CD4-positive, alpha-beta T cell treated with Interleukin-17A for 1 hour (primary cell): ENCODE data around the gene IWS1.
"Not testable (repeated sequence)": the region's sequence is repeated elsewhere in the genome, so short reads cannot be mapped to it uniquely, and the experiment has no call there.

ENCODE experiments used
- DNase-seq: peaks from one replicate; pipeline ENCODE4 v3.0.0-alpha.2; 2020

Gene IWS1

DNA sequence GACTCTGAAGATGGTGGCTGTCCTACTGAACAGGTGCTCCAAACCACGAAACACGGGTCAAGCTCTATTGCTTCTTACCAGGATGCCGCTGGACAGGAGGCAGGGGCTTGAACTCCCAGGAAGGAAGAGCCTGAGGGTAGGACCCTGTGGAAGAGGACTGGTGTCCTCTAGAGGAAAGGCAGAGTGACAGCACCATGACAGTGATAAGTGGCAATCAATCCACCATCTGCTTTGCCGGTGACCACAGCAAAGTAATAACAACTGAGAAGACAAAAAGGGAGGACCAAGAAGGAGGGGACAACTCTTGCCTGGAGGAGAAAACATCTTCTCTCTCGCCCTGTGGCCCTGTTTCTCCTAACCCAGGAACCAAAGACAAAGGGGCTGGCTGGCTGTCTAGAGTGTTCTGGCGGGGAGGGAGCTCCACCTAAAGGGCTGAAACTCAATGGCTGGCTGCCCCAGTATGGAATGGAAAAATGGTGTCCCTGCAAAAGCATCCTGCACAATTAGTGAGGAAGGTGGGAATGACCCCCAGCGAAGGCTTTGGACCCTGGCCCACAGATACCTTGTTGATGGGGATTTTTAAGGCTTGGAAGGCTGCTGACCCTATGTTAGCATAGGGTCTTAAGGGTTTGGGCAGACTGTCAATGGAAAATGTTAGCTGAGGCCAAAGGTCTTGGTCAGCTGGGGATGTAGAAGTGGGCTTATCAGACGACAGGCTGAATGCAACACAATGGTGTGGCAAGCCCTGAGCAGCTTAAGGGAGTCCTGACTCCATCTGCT, 72.7 kb downstream of the IWS1 start:
- DNase-seq = no peak

DNA sequence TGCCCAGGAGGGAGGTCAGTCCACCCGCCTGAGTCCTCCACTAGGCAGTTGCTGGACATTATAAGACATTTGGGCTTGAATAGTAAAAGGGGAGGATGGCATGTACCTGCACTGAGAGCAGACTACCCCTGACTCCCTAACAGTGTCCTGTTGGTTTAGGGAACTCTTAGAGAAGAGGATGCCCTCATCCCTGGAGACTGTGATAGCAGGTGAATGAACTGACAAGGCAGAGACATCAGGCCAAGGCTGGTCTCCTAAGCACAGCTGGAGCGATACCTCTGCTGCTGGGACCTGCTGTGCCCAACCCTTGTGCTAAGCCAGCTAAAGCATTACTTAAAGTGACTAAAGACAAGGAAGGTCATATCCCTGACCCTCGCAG, 73.3 kb downstream of the IWS1 start:
- no peak for DNase-seq

DNA sequence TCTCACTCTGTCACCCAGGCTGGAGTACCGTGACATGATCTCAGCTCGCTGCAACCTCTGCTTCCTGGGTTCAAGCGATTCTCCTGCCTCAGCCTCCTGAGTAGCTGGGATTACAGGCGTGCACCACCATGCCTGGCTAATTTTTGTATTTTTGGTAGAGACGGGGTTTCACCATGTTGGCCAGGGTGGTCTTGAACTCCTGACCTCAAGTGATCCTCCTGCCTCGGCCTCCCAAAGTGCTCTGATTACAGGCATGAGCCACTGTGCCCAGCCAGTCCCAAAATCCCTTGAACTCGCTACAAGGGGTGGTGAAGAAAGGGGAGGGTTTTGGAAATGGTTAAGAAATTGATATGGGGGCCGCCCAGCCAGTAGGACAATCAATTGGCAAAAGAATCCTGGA, 73.9 kb downstream of the IWS1 start:
- not testable (repeated sequence) for DNase-seq

DNA sequence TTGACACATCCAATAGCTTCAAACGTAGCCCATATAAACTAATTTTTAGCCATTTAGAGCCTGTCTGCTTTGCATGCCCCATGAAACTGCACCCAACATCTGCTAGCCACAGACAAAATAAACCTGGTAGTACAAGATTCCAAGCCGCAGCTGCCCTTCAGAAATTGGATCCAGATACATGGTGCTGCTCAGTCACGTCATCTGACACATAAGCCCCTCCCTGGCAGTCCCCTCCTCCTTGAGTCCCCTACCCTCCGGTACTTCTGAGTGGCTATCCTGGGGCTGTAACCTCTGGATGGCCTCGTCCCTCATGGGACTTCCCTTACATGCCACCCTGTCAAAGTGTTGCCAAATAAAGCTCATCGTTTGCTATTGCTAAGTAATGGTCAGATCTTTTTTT, 74.3 kb downstream of the IWS1 start:
- no peak for DNase-seq

DNA sequence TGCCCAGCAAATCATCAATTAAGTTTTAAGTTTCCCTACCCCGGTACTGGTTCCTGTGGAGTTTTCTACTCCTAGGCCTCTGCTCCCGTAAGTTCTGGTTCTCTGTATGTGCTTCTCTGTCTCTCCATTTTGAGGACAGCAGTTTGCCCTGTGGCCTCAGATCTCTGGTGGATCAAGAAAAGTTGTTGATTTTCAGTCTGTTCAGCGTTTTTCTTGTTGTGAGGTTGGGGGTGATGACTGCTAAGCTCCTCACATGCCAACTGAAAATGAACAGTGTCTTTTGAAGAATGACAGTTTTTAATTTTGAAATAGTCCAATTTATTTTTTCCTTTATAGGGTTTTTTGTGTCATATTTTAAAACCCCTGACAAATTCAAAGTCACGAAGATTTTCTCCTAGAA, 76.4 kb downstream of the IWS1 start:
- no peak for DNase-seq

DNA sequence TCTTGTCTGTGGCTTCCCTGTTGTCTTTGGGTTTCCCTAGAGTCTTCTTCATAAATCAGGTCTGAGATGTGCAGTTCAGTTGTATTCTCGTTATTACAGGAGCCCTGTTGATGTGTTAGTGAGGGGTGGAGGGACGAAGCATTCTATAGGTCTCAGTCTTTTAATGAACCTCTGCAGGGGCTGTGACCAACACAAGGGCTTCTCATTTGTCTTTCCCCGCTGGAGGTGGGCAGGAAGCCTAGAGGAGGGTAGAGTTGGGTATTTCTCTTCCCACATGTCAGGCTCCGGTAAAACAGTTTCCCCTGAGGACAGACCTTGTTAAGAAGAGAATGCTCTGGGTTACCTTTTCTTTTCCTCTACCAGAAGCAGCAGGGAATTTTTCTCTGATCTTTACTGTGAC, 76.9 kb downstream of the IWS1 start:
- no peak for DNase-seq

DNA sequence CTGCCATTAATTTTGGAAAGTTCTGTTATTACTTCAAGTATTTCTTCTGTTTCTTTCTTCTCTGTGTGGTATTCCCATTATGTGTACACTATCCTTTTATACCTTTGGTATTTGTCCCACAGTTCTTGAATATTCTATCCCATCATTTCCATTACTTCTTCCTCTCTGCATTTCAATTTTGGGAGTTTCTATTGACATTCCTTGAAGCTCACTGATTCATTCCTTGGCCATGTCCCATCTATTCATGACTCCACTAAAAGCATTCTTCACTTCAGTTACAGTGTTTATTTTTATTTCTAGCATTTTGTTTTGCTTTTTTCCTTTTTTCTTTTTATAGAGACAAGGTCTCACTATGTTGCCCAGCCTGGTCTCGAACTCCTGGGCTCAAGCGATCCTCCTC, 77.8 kb downstream of the IWS1 start:
- DNase-seq = no peak

DNA sequence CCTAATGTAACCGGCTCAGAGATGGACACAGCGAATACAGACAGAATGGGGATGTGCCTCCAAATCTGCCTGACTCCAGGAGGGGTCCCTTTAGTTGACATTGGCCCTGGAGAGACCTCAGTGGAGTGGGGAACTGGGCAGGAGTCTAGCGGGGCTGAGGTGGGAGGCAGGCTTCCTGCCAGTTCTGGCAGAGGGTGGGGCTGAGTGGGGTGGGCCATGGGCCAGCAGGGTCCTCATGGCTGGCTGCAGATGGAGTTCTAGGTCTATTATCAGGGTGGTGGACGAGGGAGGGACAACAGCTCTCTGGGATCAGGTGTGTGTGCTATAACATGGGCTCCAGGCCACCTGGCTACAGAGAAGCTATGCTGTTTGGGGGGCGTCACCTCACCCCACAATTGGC, 86.9 kb downstream of the IWS1 start:
- DNase-seq = no peak

DNA sequence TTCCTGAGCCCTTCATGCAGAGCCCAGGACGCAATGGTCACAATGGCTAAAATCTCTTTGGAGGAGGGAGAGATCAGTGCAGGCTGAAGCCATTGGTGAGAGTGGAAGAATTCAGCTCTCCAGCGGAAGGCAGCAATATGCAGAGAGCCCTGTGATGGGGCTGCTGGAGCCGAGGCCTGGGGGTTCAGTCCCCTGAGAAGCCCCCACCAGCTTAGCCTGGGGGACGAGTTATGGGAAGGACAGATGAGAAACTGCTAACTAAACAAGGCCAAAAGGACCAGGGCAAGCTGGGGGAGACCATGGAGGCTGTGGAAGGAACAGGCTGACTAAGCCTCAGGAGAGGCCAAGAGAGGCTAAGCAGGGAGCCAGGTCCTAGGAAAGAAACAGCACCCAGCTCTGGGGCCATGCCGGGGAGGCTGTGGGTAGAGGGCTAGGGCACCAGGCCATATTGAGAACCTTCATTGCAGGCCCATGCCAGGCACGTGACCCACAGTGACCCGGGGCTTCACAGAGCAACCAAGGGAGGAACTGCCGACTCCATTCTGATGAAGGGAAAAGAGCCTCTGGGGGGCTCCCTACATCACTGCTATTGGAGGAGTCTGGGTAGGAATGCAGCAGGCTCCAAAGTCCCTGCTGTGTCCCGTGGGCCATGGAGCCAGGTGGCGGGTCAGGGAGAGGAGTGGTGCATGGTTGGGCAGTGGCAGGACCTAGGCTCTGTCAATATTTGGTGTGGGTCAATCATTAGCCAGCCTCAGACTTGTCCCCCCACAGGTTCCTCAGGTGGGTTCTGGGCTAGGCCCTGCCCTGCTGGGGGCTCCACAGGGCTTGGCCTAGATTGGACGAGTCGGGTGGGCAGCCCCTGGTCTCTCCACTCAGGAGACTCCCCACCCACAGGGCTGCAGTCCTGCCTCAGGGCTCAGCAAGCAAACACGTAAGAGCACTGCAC, 88.2 kb downstream of the IWS1 start:
- no peak for DNase-seq

DNA sequence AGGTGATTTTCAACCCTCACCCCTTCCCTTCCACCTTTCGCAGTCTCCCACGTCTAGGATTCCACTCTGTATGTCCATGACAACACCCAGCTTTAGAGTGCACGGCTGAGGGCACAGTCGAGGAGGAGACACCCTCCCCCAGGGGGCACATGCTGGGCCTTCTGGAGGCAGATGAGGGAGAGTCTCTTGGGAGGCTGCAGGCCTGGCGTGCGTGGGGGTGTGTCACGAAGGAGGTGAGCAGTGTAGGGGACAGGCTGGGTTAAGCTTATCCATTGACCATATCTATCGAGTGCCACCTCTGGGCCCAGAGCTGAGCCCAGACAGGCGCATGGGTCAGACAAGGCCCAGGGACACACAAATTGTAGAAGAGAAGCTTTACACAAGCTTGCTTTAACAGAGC, 89.2 kb downstream of the IWS1 start:
- DNase-seq = no peak

DNA sequence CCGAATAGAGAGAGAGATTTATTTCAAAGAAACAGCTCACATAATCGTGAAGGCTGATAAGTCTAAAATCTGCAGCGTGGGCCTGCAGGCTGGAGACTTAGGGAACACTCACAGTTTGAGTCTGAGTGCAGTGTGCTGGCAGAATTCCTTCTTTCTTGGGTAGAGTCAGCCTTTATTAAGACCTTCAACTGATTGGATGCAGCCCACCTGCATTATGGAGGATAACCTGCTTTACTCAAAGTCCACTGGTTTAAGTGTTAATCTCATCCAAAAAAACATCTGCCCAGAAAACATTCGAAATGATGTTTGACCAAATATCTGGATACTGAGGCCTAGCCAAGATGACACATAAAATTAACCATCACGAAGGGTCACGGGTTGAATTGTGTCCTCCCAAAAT, 91.8 kb downstream of the IWS1 start:
- no peak for DNase-seq

DNA sequence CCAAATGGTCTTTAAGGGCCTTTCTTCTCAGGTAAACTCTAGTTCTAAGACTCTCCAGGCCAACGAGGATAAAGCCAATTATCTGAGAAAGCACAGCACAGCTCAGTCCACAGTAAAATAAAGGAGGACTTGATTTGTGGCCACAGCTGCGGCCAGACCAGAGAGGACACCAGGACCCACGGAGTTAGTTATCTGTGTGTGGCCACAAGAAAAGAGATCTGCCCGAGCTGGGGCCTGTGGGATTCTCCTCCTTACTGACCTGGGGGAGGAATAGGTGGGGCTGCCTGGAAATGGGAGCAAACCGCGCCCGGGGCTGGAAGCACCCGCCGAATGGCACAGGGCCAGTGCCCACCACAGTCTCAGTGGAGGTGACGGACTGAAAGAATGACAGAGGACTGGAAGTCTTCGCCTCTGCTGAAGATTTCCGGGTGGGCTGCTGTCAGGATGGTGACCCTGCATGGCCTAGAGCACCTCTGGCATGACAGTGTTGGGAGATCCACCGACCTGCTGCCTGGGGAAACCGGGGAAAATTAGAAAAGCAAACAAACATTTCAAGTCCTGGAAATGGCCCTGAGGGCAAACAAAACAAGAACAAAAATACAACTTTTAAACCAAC, 94.8 kb downstream of the IWS1 start:
- no peak for DNase-seq
